ENCODE results near the gene ATP2C2.

ATP2C2 gene

DNA sequence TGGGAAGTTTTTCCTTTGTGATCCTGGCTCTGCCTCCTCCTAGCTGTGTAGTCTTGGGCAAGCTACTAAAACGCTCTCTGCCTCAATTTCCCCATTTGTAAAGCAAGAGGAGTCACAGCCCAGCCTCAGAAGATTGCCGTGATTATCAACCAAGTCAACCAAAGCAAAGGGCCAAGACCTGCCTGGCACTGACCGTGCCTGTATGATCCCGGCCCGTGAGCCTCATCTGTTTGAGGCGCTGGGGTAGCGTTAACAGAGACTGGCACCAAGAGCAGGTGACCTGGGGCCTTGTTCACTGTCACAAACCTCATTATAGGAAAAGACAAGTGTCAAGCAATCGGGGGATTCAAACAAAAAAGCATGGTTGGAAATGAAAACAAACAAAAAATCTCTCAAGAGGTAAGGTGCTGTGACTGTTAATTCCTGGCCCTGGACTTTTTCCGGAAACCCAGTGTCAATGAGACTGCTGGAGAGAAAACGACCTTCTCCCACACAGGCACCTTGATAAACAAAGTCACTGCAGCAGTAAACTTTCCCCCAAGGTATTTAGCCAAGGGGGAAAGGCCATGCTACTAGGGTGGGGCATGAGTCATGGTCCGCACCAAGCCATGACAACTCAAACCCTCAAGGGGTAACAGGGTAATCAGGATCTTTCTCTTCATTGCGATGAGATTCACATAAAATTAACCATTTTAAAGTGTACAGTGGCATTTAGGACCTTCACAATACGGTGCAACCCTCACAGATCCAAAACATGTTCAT is 130.7 kb downstream of the ATP2C2 start:
- no peak overlapping the region for H3K27ac Mint-ChIP-seq
- peaks cover 10% of the 10 kb centered on the region for H3K9me3 Mint-ChIP-seq
- no peak overlapping the region for H3K4me3 Mint-ChIP-seq
- TF ChIP-seq, protein P1, sequence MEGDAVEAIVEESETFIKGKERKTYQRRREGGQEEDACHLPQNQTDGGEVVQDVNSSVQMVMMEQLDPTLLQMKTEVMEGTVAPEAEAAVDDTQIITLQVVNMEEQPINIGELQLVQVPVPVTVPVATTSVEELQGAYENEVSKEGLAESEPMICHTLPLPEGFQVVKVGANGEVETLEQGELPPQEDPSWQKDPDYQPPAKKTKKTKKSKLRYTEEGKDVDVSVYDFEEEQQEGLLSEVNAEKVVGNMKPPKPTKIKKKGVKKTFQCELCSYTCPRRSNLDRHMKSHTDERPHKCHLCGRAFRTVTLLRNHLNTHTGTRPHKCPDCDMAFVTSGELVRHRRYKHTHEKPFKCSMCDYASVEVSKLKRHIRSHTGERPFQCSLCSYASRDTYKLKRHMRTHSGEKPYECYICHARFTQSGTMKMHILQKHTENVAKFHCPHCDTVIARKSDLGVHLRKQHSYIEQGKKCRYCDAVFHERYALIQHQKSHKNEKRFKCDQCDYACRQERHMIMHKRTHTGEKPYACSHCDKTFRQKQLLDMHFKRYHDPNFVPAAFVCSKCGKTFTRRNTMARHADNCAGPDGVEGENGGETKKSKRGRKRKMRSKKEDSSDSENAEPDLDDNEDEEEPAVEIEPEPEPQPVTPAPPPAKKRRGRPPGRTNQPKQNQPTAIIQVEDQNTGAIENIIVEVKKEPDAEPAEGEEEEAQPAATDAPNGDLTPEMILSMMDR (IDR thresholded peaks at IDR 0.05; ENCODE audit: unreplicated experiment in 3 of 3), result no peak
- no peaks in the 10 kb centered on the region for H3K27me3 Mint-ChIP-seq (ENCODE audit: low read depth)
- H3K36me3 Mint-ChIP-seq (ENCODE audit: low read depth), result peaks cover 54% of the 10 kb centered on the region
- peaks cover 4% of the 10 kb centered on the region for H3K4me1 Mint-ChIP-seq

DNA sequence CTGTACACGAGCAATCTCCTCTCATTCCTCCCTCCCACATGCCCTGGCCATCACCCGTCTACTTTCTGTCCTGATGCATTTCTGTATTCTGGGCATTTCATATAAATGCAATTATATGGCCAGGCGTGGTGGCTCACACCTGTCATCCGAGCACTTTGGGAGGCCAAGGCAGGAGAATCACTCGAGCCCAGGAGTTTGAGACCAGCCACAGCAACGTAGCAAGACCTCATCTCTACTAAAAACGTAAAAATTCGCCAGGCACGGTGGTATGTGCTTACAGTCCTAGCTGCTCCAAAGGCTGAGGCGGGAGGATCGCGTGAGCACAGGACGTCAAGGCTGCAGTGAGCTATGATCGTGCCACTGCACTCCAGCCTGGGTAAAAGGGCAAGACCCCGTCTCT is 131.3 kb downstream of the ATP2C2 start:
- Mint-ChIP-seq H3K27me3 (ENCODE audit: low read depth) (no peaks in the 10 kb centered on the region), H3K9me3 (peaks cover 6% of the 10 kb centered on the region), H3K27ac (no peak overlapping the region), H3K4me1 (peaks cover 5% of the 10 kb centered on the region), H3K36me3 (ENCODE audit: low read depth) (peaks cover 48% of the 10 kb centered on the region), H3K4me3 (no peak overlapping the region)
- TF ChIP-seq, protein P1 (IDR thresholded peaks at IDR 0.05; ENCODE audit: unreplicated experiment in 3 of 3), result no peak

DNA sequence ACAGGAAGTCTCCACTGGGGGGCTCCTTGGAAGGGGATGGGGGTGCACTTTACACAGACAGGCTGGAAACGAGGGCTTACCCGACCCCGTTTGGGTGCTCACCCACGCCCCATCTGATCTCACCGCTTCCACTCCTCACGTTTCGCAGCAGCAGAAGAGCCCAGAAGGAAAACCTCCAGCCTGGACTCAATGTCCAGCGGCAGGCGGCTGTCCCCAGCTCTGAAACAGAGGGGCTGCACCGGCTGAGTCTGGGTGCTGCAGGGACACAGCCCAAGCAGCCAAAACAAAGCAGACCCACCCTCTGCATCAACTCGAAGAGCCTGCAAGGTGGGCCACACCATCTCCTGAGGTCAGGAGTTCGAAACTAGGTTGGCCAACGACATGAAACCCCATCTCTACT is 132.2 kb downstream of the ATP2C2 start:
- no peak overlapping the region for H3K4me3 Mint-ChIP-seq
- H3K9me3 Mint-ChIP-seq, result peaks cover 1% of the 10 kb centered on the region
- H3K4me1 Mint-ChIP-seq, result peaks cover 10% of the 10 kb centered on the region
- TF ChIP-seq, protein P1 (IDR thresholded peaks at IDR 0.05; ENCODE audit: unreplicated experiment in 3 of 3), result no peak
- no peak overlapping the region for H3K27ac Mint-ChIP-seq
- no peaks in the 10 kb centered on the region for H3K27me3 Mint-ChIP-seq (ENCODE audit: low read depth)
- peaks cover 39% of the 10 kb centered on the region for H3K36me3 Mint-ChIP-seq (ENCODE audit: low read depth)

DNA sequence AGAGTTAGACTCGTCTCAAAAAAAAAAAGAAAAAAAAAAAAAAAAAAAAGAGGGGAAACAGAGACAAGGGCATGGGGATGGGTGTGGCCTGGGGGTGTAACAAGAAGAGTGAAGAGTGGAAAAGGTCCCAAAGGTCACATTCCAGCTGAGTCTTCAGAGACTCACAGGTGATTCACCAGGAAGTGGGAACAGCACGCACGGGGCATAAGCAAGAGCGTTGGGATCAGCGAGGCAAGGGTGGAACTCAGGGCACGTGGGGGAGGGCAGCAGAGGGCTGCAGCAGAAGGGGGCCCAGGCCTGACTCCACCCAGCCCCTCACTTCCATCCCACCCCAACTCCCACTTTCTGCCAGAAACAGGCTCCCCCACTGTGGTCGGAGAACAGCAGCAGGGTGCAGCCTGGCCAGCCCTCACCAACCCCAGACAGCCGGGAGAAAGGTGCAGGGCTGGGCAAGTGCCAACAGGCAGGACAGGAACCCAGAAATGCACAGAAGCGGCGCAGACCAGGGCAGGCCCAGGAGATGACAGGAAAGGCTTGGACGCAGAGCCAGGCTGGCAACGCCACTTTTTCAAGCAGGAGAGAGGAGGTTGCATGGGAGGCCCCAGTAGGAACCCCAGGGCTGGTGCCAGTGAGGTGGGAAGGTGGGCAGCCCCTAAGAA is 132.9 kb downstream of the ATP2C2 start:
- H3K9me3 Mint-ChIP-seq, result no peaks in the 10 kb centered on the region
- TF ChIP-seq, protein P1 (IDR thresholded peaks at IDR 0.05; ENCODE audit: unreplicated experiment in 3 of 3), result no peak
- H3K4me1 Mint-ChIP-seq, result peaks cover 11% of the 10 kb centered on the region
- H3K4me3 Mint-ChIP-seq, result peak overlapping the region in 2 of 3 experiments; percentile 31 to 58
- no peak overlapping the region for H3K27ac Mint-ChIP-seq
- no peaks in the 10 kb centered on the region for H3K27me3 Mint-ChIP-seq (ENCODE audit: low read depth)
- H3K36me3 Mint-ChIP-seq (ENCODE audit: low read depth), result peaks cover 32% of the 10 kb centered on the region

DNA sequence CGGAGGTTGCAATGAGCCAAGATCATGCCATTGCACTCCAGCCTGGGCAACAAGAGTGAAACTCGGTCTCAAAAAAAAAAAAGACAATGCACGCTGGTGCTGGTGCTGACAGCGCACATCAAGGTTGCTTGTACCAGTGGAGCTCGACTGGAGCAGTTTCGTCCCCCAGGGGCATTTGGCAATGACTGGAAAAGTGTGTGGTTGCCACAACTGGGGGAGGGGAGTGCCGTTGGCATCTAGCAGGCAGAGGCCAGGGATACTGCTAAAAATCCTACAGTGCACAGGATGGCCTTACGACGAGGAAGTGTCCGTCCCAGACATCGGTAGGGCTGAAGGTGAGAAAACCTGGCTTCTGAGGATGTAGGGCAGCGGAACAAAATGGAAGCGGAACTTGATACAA is 133.7 kb downstream of the ATP2C2 start:
- no peaks in the 10 kb centered on the region for H3K27me3 Mint-ChIP-seq (ENCODE audit: low read depth)
- TF ChIP-seq, protein P1 (IDR thresholded peaks at IDR 0.05; ENCODE audit: unreplicated experiment in 3 of 3), result no peak
- H3K9me3 Mint-ChIP-seq, result no peaks in the 10 kb centered on the region
- H3K36me3 Mint-ChIP-seq (ENCODE audit: low read depth), result peaks cover 24% of the 10 kb centered on the region
- peak overlapping the region; percentile 21 to 91 (median 53) for H3K4me3 Mint-ChIP-seq
- H3K27ac Mint-ChIP-seq, result no peak overlapping the region
- peaks cover 11% of the 10 kb centered on the region for H3K4me1 Mint-ChIP-seq
